ENCODE data around the gene GOLIM4.

The GOLIM4 gene

DNA sequence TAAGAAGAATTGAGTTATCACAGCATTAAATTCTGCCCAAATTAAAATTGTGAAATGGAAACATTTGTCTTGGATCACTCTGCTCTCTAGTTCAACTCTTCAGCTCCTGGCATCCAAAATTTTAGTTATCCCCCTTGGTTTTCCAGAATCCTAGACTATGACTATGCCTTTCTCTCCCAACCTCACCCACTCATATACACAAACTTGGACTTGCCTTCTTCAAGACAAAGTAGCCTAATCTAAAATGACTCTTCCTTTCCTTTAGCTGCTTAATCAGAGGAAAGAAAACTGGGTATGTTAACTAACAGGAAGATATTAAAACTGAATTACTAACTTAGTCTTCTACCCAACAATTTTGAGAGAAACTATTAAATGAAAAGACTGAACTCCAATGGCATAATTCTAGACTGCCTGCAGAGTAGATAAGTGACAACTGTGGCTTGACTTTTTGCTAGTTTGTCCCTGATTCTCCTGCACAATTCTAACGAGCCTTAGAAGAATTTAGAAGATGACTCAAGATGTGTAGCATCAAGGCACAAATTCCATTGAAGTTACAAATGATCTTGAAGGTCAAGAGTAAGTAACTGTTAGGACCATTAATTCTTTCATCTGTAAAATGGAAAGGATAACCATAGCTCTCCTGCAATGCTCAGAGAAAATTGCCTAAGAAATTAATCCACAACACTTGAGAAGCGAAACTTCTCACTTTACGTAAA is 5.2 kb upstream of the GOLIM4 start:
- no peak for DNase-seq (ENCODE audit: low read depth in 4 of 4, low spot score in 1 of 4)

DNA sequence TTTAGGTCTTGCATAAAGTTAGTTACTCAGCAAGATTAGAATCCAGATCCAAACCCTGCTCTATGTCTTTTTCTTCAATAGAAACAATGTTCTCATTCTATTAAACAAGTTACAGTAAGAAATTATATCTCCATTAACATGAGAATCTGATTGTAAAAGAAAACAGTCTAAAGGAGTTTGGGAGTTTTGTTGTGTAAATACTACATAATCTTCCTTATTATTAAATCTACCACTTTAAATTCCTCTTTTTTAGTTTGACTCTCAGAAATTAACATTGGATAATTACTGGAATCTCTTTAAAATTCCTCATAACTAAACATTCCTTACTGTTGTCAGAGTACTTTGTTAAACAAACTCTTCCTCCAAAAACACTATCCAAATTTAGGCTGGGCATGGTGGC is 1.7 kb upstream of the GOLIM4 start:
- no peak for DNase-seq (ENCODE audit: low read depth in 4 of 4, low spot score in 1 of 4)

DNA sequence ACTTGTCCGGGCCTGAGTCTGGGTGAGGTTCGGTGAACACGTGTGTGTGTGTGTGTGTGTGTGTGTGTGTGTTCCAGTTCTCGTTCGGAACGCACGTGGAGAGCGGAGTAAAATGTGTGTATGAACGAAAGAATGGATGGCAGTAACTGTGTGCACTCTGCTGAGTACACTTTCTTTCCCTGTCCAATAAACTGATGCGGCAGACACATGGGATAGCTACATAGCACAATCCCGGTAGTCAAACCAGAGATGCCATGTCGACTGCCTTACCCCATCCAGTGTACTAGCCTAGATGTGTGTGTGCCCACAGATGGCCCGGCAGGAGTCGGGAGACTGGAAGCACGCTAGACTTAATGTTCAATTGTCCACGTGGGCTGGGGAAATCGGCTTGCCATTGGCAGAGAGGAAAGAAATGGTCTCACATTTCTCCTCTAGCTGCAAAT is 507 bp upstream of the GOLIM4 start:
- DNase-seq (ENCODE audit: low read depth in 4 of 4, low spot score in 1 of 4), result no peak

DNA sequence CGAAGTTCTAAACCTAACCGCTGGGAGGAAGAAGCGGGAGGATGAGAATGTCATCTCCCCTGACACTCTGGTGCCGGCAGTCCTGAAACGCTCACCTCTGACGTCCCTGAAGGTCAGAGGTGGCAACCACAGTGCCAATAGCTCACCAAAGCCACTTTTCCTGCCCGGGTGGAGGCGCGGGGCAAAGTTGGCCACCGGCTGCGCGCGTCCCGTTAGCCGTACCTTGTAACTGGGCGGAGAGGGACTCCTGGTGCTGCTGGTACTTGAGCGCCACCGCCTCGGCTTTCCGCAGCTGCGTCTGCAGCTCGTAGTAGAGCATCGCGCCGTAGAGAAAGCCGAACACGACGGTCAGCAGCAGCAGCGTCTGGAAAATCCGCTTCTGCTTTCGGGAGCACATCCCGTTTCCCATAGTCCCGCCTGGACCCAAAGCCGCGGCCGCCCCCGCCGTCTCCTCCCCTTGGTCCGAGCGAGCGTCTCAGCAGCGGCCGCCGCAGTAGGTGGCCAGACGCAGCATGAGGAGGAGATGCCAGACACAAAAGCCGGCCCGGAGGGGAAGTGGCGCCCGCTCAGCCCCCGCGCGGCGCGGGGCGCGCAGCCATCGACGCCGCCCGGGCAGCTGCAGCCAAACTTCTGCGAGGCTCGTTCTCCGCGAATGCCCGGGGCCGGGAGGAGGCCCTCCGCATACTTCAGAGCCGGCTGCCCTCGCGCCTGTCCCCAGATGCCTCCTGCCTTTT is 680 bp downstream of the GOLIM4 start:
- DNase-seq (ENCODE audit: low read depth in 4 of 4, low spot score in 1 of 4), result peak in 1 of 4 experiments; percentile 6

DNA sequence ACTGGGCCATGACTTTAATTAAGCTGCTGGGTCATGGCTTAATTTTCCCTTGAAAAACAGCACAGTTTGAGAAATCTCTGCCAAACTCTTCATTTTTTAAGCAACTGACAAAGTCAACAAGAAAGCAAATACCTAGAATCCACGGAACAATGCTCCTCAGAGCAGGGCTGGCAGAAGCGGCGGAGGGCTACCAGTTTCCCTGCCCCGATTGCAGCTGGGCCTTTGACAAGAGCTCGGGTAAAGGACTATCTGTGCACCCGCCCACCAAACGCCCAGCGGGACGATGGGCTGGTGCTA is 1.2 kb downstream of the GOLIM4 start:
- no peak for DNase-seq (ENCODE audit: low read depth in 4 of 4, low spot score in 1 of 4)

DNA sequence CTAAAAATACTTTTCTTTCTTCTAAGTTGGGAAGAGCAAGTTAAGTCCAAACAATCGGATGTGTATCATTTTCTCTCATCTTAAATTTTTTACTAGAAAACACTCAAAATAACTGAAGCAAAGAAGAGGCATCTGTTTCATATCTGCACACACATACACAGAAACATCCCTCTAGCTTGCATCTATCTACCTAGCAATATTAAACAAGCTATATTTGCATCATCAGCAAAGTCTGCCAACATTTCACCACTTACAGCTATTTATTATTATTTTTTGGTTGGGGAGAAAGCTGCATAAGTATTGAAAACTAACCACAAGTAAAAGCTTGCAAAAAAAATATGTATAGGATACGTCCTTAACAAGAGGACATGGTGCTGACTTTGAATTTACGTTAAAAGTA is 1.9 kb downstream of the GOLIM4 start:
- DNase-seq (ENCODE audit: low read depth in 4 of 4, low spot score in 1 of 4), result no peak

DNA sequence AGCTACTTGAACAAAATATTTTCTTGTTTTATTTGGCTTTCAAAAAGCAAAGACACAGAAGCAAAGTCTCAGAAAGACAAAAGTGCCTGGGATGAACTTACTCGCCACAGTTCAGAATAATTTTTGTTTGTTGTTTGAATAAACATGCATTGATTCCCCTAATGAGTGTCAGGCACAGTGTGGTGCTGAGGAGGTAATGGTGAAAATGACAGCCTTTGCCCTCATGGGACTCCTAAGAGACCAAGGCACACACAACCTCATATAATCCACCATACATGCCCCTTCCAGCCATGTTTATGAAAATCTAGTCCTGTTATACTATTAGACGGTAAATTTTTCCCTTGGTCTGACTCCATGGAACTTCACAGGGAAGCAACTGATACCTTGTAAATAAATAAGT is 2.5 kb downstream of the GOLIM4 start:
- DNase-seq (ENCODE audit: low read depth in 4 of 4, low spot score in 1 of 4), result no peak

DNA sequence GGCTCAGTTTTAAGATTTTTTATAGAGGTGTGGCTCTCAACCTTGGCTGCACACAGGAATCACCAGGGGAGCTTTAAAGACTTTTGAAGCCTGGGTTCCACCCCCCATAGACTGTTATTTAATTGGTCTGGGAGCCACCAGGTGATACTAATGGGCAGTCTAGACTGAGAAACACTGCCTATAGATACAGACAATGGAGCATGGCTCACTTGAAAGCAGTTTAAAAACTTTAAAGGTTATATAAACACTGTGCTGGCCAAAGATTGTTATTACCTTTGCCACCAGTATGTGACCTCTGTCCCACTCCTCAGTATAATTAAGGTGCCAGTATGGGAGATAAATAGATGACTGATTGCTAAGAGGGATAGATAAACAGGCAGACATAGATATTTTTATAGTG is 3.8 kb downstream of the GOLIM4 start:
- no peak for DNase-seq (ENCODE audit: low read depth in 4 of 4, low spot score in 1 of 4)

DNA sequence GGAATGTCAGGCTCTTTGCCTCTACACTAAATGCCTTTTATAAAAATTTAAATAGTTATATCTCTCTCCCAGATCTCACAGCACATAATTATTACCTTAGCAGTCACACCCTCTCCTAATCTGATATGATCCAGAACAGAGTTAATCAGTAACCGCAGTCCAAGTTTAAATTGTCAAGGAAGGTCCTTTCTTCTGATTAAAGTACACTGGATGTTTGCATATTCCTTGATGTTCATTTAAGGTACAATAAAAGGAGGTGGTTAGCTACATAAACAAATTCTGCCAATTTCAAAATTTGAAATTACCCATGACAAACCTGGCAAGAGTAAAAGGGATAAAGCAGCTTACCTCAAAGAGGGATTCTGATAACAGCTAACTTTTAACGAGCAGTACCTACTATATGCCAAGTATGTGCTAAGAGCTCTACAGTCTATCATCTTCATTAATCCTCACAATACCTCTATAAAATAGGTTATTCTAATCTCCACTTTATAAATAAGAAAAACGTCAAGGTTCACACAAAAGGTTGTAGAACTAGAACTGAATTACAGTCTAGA is 4.3 kb downstream of the GOLIM4 start:
- DNase-seq (ENCODE audit: low read depth in 4 of 4, low spot score in 1 of 4), result no peak

DNA sequence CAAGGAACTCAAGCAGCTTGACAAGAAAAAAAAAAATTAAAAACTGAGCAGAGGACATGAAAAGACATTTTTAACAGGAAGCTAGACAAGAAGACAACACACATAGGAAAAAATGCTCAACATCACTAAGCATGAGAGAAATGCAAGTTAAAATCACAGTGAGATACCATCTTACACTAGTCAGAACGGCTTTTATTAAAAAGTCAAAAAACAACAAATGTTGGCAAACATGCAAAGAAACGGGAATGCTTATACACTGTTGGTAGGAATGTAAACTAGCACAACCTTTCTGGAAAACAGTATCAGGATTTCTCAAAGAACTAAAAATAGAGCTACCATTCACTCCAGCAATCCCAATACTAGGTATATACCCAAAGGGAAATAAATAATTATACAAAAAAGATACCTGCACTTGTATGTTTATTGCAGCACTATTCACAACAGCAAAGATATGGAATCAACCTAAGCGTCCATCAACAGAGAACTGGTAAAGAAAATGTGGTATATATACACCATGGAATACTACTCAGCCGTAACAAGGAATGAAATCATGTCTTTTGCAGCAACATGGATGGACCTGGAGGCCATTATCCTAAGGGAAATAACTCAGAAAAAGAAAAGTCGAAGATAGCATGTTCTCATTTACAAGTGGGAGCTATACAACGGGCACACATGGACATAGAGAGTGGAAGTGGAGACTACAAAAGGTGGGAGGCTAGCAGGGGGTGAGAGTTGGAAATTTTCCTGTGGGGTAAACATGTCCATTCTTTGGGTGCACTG is 5.2 kb downstream of the GOLIM4 start:
- DNase-seq (ENCODE audit: low read depth in 4 of 4, low spot score in 1 of 4), result no peak

DNA sequence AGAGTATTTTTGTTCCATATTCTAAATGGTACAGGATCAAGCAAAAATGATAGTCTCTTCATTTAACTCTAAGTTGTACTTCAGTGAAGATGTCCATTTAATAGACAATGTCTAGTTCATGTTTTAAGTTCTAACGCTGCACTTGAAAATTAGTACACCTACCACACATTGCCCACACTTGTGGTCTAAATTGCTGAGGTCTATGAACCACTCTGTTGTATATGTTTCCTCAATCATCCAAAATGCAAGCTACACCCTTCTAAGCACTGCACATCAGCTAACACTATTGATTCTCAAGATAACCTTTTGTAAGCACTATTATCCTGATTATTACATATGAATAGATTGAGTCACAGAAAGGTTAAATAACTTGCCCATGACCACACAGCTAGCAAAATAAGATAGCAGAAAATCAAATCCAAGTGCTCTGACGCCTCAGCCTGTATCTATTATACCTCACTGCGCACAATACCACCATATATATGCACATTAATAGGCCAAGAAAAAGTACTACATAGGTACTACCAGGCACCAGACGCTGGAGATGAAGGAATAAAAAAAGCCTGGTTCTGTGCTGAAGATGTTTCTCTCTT is 6.4 kb downstream of the GOLIM4 start:
- no peak for DNase-seq (ENCODE audit: low read depth in 4 of 4, low spot score in 1 of 4)

DNA sequence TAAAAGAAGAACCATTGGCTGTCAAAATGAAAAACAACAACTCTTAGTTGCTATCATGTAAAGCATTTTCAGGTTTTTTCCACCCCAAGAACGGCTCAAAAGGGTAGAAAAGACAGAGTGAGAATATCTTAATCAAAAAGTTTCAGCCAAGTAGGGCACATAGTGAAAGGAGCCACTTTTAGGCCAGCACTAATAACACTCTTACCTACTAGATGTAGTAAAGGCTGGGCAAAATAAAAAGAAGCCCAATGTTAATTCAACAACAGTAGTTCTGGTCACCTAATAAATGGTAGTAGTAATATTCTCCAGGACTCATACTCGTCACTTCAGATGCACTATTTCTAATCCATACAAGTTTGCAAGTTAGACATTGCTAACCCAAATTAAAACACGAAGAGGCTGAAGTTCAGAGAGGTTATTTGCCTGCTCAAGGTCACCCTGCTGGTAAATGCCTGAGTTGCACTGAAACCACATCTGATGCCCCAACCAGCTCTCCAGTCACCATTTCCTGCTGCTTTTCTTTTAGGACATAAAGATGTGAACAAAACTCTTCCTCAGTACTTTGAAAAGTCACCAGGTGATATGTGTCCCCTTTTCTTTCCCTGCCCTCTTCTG is 7.5 kb downstream of the GOLIM4 start:
- DNase-seq (ENCODE audit: low read depth in 4 of 4, low spot score in 1 of 4), result no peak

DNA sequence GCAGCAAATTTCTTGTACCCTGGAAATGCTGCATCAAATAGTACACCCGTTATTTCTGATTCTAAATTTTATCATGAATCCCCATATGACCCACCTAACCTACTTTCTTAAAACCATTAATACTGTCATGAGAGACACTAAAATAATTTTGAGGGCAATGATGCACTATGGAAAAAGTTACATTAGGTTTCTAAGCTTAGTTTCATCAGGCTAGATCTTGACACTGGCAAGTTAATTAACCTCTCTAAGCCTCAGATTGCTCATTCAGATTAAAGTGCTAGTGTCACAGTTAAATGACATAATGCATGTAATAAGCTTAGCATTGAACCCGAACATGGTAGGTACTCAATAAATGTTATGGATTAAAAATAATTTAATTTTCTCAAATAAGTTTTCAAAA is 8.2 kb downstream of the GOLIM4 start:
- no peak for DNase-seq (ENCODE audit: low read depth in 4 of 4, low spot score in 1 of 4)

DNA sequence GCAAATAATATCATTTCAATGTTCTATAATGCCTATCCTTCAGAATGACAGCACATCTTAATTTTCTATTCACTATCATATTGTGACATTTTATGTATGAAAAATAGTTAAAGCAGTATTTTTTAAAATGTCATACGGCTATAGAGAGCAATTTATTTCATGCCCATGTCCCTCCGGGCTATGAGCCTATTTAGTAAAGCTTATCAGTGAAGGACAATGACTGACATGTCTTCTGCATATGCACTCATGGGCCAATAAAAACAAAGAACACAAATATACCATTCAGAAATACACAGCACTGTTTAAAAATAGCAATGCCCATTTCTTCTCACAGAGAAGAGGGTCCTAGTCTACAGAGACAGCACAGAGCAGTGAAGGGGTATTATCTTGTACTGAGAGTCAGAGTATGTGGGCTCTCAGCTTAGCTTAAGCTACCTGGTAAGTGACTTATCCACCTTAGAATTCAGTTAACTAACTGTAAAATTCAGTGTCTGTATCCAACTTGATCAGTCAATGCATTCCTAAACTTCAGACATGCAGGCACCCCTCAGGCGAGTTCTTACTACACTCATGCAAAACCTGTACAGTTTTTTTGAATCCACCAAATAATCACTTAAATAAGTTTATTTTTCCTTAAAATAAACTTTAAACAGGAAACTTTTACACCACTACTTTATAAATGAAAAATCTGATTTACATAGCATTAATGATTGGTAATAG is 9.0 kb downstream of the GOLIM4 start:
- DNase-seq (ENCODE audit: low read depth in 4 of 4, low spot score in 1 of 4), result no peak

DNA sequence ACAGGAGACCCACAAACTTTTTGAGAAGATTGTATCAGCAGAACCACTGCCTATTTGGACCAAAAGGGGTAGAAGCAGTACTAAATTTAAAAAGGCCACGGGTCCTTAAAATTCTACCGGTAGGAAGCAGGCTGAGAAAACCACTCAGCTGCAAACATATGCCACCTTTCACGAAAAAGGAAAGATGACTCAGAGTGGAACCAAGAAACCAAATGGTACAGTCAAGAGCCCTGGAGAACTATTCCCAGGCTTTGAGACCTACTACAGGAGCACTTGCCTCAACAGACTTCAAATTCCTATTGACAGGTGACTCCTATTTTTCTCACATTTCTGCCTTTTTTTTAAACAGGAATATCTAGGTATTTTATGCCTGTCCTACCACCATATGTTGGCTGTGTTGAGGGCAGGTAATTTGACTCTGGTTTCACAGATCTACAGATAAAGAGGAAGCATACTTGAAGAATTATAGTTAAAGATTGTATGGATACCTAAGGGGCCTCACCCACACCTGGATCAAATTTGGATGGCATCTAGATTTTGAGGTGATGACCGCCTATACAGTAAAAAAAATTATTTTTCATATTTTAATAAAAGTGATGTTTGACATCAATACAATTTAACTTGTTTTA is 10.1 kb downstream of the GOLIM4 start:
- DNase-seq (ENCODE audit: low read depth in 4 of 4, low spot score in 1 of 4), result no peak

DNA sequence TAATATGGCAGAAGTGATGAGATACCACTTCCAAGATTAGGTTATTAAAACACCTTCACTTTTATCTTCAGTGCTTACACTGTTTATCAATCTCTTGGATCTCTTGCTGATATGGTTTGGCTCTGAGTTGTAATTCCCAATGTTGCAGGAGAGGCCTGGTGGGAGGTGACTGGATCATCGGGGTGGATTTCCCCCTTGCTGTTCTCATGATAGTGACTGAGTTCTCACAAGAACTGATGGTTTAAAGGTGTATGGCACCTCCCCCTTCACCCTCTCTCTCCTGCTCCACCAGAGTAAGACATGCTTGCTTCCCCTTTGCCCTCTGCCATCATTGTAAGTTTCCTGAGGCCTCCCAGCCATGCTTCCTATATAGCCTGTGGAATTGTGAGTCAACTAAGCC is 11.8 kb downstream of the GOLIM4 start:
- no peak for DNase-seq (ENCODE audit: low read depth in 4 of 4, low spot score in 1 of 4)

DNA sequence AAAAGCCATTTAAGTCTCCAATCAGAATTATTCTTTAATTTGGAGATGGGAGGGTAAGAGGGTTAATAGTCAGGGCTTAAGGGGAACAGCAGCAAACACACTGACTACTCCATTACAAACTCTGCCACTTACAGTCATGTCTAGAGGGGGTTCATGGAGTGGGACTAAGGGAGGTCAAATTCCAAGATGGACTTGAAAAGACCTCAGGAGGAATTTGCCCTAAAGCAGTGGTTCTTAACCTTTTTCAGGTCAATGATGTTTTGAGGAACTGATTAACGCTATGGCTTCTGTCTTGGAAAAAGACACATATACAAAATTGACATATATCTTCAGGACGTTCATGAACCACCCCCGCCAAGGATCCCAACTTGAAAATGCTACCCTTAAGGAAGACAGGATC is 13.9 kb downstream of the GOLIM4 start:
- no peak for DNase-seq (ENCODE audit: low read depth in 4 of 4, low spot score in 1 of 4)

DNA sequence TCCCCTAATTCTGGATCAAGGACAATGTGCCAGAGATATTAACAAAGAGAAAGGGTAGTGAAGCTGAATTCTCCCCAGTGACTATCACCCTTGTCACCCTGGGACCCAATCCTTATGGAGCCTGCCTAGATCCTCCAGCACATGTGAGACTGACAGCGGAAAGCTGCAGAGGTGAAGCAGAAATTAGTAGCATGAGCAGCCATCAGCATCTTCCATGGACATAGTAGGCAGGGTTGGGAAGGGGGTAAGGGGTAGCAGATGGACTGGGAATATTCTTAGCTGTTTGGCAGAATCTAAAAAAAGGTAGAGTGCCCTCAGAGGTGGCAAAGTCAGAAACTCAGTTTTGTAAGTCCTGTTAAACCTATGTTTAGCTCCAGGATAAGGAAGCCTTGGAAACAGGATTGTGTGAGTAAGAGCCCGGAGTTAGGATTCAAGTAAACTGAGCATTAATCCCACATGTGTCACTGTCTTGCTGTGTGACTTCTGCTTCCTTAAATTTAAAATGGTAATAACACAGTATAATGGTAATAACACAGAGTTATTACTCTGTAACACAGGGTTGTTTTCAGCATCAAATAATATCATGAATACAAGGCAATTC is 14.5 kb downstream of the GOLIM4 start:
- DNase-seq (ENCODE audit: low read depth in 4 of 4, low spot score in 1 of 4), result no peak

DNA sequence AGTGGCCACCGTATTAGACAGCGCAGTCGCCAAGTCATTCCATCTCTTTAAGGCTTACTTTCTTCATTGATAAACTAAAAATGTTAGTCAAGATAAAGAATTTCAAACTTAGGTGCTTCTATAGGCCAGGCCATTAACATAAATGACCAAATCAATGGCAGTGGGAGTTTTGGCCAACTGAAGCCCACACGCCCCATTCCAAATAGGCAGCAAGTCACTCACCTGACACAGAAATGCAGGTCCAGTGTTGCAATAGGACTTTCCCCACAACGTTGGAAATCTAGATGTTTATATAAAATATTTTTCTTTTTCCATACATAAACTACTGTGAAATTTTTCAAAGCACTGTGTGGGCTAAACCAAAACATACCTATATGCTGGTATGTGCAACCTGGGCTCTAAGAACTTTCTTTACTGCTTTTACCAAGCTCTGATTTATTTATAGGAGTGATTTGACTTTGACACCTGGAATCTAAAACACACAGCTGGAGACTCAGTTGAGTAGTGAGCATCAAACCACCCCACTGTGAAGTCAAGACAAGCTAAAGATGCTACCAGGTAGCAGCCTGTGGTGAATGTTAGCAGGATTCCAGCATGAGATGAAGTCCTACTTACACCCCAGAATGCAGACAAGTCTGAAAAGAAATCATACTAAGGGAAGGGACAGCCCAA is 15.1 kb downstream of the GOLIM4 start:
- no peak for DNase-seq (ENCODE audit: low read depth in 4 of 4, low spot score in 1 of 4)
